Stimulated activated CD8-positive, alpha-beta memory T cell treated with anti-CD3 and anti-CD28 coated beads, Interleukin-15, amount 100 ng/mL, for 1 hour (primary cell): ENCODE data around the gene REXO5.
"Not testable (repeated sequence)": the region's sequence is repeated elsewhere in the genome, so short reads cannot be mapped to it uniquely, and the experiment has no call there.

Source experiments
- DNase-seq: peaks from one replicate; pipeline ENCODE4 v3.0.0-alpha.2; 2020; ENCODE audit warnings: low read depth

REXO5 gene

GRCh38 chr16:20850981-20851380 lies 44.7 kb downstream of the REXO5 start:
- no peak for DNase-seq

- DNase-seq = no peak
Measured at GRCh38 chr16:20851601-20852000, 45.3 kb downstream of the REXO5 start.

GRCh38 chr16:20853143-20853542 lies 46.8 kb downstream of the REXO5 start:
- no peak for DNase-seq

- no peak for DNase-seq
Measured at GRCh38 chr16:20853981-20854620, 47.8 kb downstream of the REXO5 start.

GRCh38 chr16:20854963-20855362 lies 48.6 kb downstream of the REXO5 start:
- DNase-seq = no peak

GRCh38 chr16:20857281-20857680 lies 51.0 kb downstream of the REXO5 start:
- DNase-seq = no peak

GRCh38 chr16:20859229-20859628 lies 52.9 kb downstream of the REXO5 start:
- DNase-seq = no peak

- no peak for DNase-seq
Measured at GRCh38 chr16:20859699-20860098, 53.4 kb downstream of the REXO5 start.

- DNase-seq = no peak
Measured at GRCh38 chr16:20860361-20860760, 54.0 kb downstream of the REXO5 start.

GRCh38 chr16:20860995-20861394 lies 54.7 kb downstream of the REXO5 start:
- DNase-seq = not testable (repeated sequence)

- no peak for DNase-seq
Measured at GRCh38 chr16:20862162-20862960, 56.0 kb downstream of the REXO5 start.

GRCh38 chr16:20864376-20864775 lies 58.0 kb downstream of the REXO5 start:
- not testable (repeated sequence) for DNase-seq

- DNase-seq = no peak
Measured at GRCh38 chr16:20865420-20866131, 59.2 kb downstream of the REXO5 start.

GRCh38 chr16:20866145-20866772 lies 59.9 kb downstream of the REXO5 start:
- DNase-seq = no peak

GRCh38 chr16:20866801-20867200 lies 60.5 kb downstream of the REXO5 start:
- DNase-seq = no peak

GRCh38 chr16:20867585-20867984 lies 61.3 kb downstream of the REXO5 start:
- DNase-seq = no peak

- DNase-seq = no peak
Measured at GRCh38 chr16:20868890-20869289, 62.6 kb downstream of the REXO5 start.

GRCh38 chr16:20870122-20870820 lies 63.9 kb downstream of the REXO5 start:
- DNase-seq = no peak

- DNase-seq = no peak
Measured at GRCh38 chr16:20871258-20871657, 64.9 kb downstream of the REXO5 start.

GRCh38 chr16:20871941-20872815 lies 65.9 kb downstream of the REXO5 start:
- DNase-seq = no peak

- DNase-seq = no peak
Measured at GRCh38 chr16:20873331-20873730, 67.0 kb downstream of the REXO5 start.
